ENCODE measurements around the gene DDX24.

- TF ChIP-seq EZH2 (IDR thresholded peaks at IDR 0.05; ENCODE audit: insufficient read depth, low read length) (no peak), CTCF (IDR thresholded peaks at IDR 0.05; ENCODE audit: insufficient read depth, low read depth, low read length) (no peak)
Measured at GRCh38 chr14:94102768-94103482, 21.9 kb upstream of the DDX24 start.
